ENCODE data around the gene FAM185A. TPM values are rescaled to one million over a fixed set of nuclear protein-coding genes. Genes with fewer than 3 reads are reported as not detected.

The FAM185A gene
- total and polyA plus RNA-seq, 9 donors, result 5.0 to 19.6 (median 11.8) TPM

GRCh38 chr7:102823390-102824119 lies 74.8 kb downstream of the FAM185A start:
- Histone ChIP-seq H3K4me1 (ENCODE audit: insufficient read depth) (no peaks in the 10 kb centered on the region), H3K9me3 (no peaks in the 10 kb centered on the region), H3K4me3 (no peak overlapping the region), H3K36me3 (no peaks in the 10 kb centered on the region), H3K27me3 (no peaks in the 10 kb centered on the region), H3K27ac (no peak overlapping the region)
- intact Hi-C loops (cut with DNase I), result no loop called here
- DNase-seq, result no peak
- WGBS, 3 donors, result 52 to 77% (median 71%) methylated on average over 6 of the region's 6 CpGs
- TF ChIP-seq CTCF (IDR thresholded peaks at IDR 0.05), result no peak
- no peak for TF ChIP-seq EP300 (IDR thresholded peaks at IDR 0.05)
- TF ChIP-seq POLR2A (IDR thresholded peaks at IDR 0.05), result no peak

- WGBS, 3 donors, result 92 to 98% (median 94%) methylated on average over 2 of the region's 2 CpGs
These were observed 79.5 kb downstream of the FAM185A start for GRCh38 chr7:102828286-102828685.

GRCh38 chr7:102829075-102829474 lies 80.3 kb downstream of the FAM185A start:
- Histone ChIP-seq H3K4me3 (no peak overlapping the region), H3K9me3 (no peaks in the 10 kb centered on the region), H3K4me1 (ENCODE audit: insufficient read depth) (peaks cover 5% of the 10 kb centered on the region), H3K36me3 (no peaks in the 10 kb centered on the region), H3K27ac (no peak overlapping the region), H3K27me3 (no peaks in the 10 kb centered on the region)
- no peak for DNase-seq
- intact Hi-C loops (cut with DNase I), result no loop called here
- 85 to 98% (median 97%) methylated on average over 3 of the region's 3 CpGs for WGBS, 3 donors
- TF ChIP-seq EP300 (IDR thresholded peaks at IDR 0.05) (no peak), CTCF (IDR thresholded peaks at IDR 0.05) (no peak), POLR2A (IDR thresholded peaks at IDR 0.05) (no peak)

More at GRCh38 chr7:102828286-102828685, 79.5 kb downstream of the FAM185A start:
- intact Hi-C loops (cut with DNase I), result no loop called here
- Histone ChIP-seq H3K4me3 (no peak overlapping the region), H3K4me1 (ENCODE audit: insufficient read depth) (peaks cover 5% of the 10 kb centered on the region), H3K9me3 (no peaks in the 10 kb centered on the region), H3K36me3 (no peaks in the 10 kb centered on the region), H3K27me3 (no peaks in the 10 kb centered on the region), H3K27ac (no peak overlapping the region)
- no peak for DNase-seq
- no peak for TF ChIP-seq POLR2A (IDR thresholded peaks at IDR 0.05)

GRCh38 chr7:102830197-102830596 lies 81.4 kb downstream of the FAM185A start:
- 47 to 64% (median 49%) methylated on average over 2 of the region's 2 CpGs for WGBS, 3 donors
- Histone ChIP-seq H3K36me3 (no peaks in the 10 kb centered on the region), H3K27me3 (no peaks in the 10 kb centered on the region), H3K27ac (no peak overlapping the region), H3K4me3 (no peak overlapping the region), H3K4me1 (ENCODE audit: insufficient read depth) (peaks cover 5% of the 10 kb centered on the region), H3K9me3 (no peaks in the 10 kb centered on the region)
- intact Hi-C loops (cut with DNase I), result no loop called here
- no peak for DNase-seq
- TF ChIP-seq CTCF (IDR thresholded peaks at IDR 0.05) (no peak), POLR2A (IDR thresholded peaks at IDR 0.05) (no peak), EP300 (IDR thresholded peaks at IDR 0.05) (no peak)

GRCh38 chr7:102832674-102833073 lies 83.9 kb downstream of the FAM185A start:
- Histone ChIP-seq H3K9me3 (no peaks in the 10 kb centered on the region), H3K27ac (no peak overlapping the region), H3K4me3 (no peak overlapping the region), H3K36me3 (no peaks in the 10 kb centered on the region), H3K27me3 (no peaks in the 10 kb centered on the region), H3K4me1 (ENCODE audit: insufficient read depth) (peaks cover 6% of the 10 kb centered on the region)
- TF ChIP-seq CTCF (IDR thresholded peaks at IDR 0.05) (no peak), EP300 (IDR thresholded peaks at IDR 0.05) (no peak), POLR2A (IDR thresholded peaks at IDR 0.05) (no peak)
- WGBS, 3 donors, result 11 to 23% (median 17%) methylated on average over 1 of the region's 1 CpG
- DNase-seq, result no peak
- intact Hi-C loops (cut with DNase I), result no loop called here
